HFF-Myc (cell line): ENCODE results near the gene TSHZ3.
A peak's percentile ranks its signal among the peaks of the same experiment; 100 is the strongest.

Source experiments
- DNase-seq: peaks from one replicate; pipeline ENCODE4 v3.0.0-alpha.2; 2011; ENCODE audit warnings: low read depth; ENCODE audit errors: extremely low read depth
- H3K4me3 ChIP-seq: replicated peaks from 2 replicates; pipeline ENCODE4 v1.5.1; 2011; ENCODE audit warnings: low read depth, mild to moderate bottlenecking, control low read depth, low read length
- TF ChIP-seq, protein P1 (sequence below): IDR thresholded peaks from 2 replicates; pipeline ENCODE4 v1.5.1; 2012; ENCODE audit warnings: mild to moderate bottlenecking, low read depth, low read length, control low read depth; ENCODE audit errors: missing control alignments

The TSHZ3 gene

GRCh38 chr19:31318790-31319425 lies 30.3 kb downstream of the TSHZ3 start:
- no peak overlapping the region for H3K4me3 ChIP-seq
- no peak for DNase-seq
- TF ChIP-seq, protein P1, sequence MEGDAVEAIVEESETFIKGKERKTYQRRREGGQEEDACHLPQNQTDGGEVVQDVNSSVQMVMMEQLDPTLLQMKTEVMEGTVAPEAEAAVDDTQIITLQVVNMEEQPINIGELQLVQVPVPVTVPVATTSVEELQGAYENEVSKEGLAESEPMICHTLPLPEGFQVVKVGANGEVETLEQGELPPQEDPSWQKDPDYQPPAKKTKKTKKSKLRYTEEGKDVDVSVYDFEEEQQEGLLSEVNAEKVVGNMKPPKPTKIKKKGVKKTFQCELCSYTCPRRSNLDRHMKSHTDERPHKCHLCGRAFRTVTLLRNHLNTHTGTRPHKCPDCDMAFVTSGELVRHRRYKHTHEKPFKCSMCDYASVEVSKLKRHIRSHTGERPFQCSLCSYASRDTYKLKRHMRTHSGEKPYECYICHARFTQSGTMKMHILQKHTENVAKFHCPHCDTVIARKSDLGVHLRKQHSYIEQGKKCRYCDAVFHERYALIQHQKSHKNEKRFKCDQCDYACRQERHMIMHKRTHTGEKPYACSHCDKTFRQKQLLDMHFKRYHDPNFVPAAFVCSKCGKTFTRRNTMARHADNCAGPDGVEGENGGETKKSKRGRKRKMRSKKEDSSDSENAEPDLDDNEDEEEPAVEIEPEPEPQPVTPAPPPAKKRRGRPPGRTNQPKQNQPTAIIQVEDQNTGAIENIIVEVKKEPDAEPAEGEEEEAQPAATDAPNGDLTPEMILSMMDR, result no peak

- TF ChIP-seq, protein P1, result no peak
- DNase-seq, result no peak
- H3K4me3 ChIP-seq, result no peak overlapping the region
Measured at GRCh38 chr19:31317570-31317969, 31.7 kb downstream of the TSHZ3 start.

DNA sequence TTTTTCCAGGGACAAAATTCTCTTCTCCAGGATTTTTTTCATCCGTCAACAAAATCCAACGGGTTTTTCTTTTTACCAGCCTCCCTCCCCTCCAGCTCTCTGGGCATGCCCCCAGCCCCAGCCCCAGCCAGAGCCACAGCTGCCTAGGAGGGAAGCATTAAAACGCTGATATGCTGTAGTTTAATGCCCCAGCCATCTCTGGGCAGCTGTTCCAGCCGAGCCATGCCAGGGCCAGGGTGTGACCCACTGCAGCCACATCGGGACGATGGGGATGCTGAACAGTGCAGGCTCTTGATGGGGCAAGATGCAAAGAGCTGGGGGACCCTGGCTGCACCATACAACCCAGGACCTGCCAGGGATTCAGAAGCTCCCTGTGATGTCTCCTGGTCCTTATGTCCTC lies 32.1 kb downstream of the TSHZ3 start:
- H3K4me3 ChIP-seq, result no peak overlapping the region
- no peak for DNase-seq
- TF ChIP-seq, protein P1, result no peak

GRCh38 chr19:31316201-31316951 lies 32.9 kb downstream of the TSHZ3 start:
- TF ChIP-seq, protein P1, result no peak
- DNase-seq, result no peak
- no peak overlapping the region for H3K4me3 ChIP-seq

DNA sequence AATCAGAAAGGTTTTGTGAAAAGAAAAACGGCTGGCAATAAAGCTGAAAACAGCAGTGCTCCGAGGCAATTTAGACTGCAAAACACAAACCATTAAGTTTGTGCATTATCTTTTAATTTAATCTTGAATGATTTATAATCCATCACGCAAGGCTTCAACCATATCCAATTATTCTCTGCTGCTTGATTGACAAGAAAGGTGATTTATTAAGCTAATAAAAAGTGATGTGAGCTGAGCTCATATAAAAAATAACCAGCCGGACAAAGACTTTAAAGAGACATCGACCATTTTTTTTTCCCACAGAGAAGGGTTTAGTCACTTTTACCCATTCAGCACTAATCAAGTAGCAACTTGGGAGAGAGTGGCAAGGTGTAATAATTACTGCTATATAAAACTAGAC lies 33.6 kb downstream of the TSHZ3 start:
- TF ChIP-seq, protein P1, result no peak
- H3K4me3 ChIP-seq, result no peak overlapping the region
- DNase-seq, result no peak

DNA sequence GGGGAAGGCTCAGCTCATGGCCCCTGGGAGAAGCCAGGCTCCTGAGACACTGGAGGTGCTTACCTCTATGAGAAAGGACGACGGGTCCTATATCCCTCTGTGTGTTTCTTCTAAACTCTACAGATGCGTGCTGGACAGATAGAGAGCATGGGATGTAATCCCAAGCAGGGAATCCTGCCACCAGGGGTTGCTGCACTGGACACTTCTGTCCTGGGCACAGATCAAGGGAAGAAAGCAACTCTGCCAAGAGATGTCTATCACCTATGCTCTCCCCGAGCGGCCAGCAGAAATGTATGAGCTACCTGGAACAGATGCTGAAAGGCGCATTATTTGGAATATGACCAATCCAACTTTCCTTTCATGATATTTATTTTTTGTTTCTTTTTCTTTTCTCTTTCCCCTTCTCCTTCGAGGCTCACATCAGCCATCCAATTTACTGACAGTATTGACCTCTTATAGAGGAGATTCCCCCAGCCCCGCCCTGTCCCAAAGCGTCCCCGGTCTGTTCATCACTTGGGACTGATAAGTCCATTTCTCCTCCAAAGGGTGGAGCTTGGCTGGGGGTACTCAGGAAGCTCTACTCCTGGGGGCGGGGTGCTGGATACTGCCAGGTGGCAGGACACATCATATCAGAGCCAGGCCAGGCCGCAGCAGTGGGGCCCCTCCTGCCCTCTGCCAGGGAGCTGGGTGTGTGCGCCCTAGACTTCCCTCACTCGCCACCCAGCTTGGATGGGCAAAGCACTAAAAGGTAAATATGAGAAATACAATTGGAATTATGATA lies 34.2 kb downstream of the TSHZ3 start:
- DNase-seq, result no peak
- TF ChIP-seq, protein P1, result peak; percentile 33
- no peak overlapping the region for H3K4me3 ChIP-seq
